PFSK-1 (cell line): Measurements from ENCODE around the gene ZMIZ2.

Experiments
- POLR2AphosphoS5 ChIP-seq: IDR thresholded peaks from 2 replicates; pipeline ENCODE4 v1.6.1; 2012; ENCODE audit warnings: low read depth, mild to moderate bottlenecking, control low read depth, low read length, moderate library complexity
- SIN3A ChIP-seq: IDR thresholded peaks from 2 replicates; pipeline ENCODE4 v1.6.1; 2012; ENCODE audit warnings: mild to moderate bottlenecking, low read length, moderate library complexity, borderline replicate concordance; ENCODE audit not compliant: insufficient read depth
- TAF1 ChIP-seq: IDR thresholded peaks from 2 replicates; pipeline ENCODE4 v1.6.1; 2012; ENCODE audit warnings: low read length, control low read depth, borderline replicate concordance; ENCODE audit not compliant: insufficient read depth
- TF ChIP-seq, protein P1 (sequence below), 2 experiments: IDR thresholded peaks; 2 replicates each; pipeline versions ENCODE4 v1.6.1 to v1.8.0; 2011 to 2012; ENCODE audit warnings: low read depth in 2 of 2, low read length in 2 of 2, control low read depth in 1 of 2, inconsistent platforms in 1 of 2, mild to moderate bottlenecking in 1 of 2, moderate library complexity in 1 of 2; ENCODE audit not compliant: insufficient read depth in 1 of 2

DNA sequence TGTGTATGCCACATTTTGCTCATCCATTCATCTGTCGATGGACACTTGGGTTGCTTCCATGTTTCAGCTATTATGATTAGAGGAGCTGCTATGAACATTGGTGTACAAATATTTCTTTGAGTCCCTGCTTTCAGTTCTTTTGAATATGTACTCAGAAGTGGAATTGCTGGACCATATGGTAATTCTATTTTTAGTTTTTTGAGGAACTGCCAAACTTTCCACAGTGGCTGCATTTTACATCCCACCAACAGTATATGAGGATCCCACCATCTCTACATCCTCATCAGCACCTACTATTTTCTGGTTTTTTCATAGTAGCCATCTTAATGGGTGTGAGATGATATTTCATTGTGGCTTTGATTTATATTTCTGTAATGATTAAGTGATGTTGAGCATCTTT lies 44.7 kb upstream of the ZMIZ2 start:
- no peak for TF ChIP-seq TAF1
- TF ChIP-seq, protein P1, sequence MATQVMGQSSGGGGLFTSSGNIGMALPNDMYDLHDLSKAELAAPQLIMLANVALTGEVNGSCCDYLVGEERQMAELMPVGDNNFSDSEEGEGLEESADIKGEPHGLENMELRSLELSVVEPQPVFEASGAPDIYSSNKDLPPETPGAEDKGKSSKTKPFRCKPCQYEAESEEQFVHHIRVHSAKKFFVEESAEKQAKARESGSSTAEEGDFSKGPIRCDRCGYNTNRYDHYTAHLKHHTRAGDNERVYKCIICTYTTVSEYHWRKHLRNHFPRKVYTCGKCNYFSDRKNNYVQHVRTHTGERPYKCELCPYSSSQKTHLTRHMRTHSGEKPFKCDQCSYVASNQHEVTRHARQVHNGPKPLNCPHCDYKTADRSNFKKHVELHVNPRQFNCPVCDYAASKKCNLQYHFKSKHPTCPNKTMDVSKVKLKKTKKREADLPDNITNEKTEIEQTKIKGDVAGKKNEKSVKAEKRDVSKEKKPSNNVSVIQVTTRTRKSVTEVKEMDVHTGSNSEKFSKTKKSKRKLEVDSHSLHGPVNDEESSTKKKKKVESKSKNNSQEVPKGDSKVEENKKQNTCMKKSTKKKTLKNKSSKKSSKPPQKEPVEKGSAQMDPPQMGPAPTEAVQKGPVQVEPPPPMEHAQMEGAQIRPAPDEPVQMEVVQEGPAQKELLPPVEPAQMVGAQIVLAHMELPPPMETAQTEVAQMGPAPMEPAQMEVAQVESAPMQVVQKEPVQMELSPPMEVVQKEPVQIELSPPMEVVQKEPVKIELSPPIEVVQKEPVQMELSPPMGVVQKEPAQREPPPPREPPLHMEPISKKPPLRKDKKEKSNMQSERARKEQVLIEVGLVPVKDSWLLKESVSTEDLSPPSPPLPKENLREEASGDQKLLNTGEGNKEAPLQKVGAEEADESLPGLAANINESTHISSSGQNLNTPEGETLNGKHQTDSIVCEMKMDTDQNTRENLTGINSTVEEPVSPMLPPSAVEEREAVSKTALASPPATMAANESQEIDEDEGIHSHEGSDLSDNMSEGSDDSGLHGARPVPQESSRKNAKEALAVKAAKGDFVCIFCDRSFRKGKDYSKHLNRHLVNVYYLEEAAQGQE (IDR thresholded peaks at IDR 0.05; ENCODE audit: insufficient read depth in 1 of 2, low read depth in 2 of 2, low read length in 2 of 2): no peak
- TF ChIP-seq SIN3A: no peak
- TF ChIP-seq POLR2AphosphoS5: no peak
